HG02970 (cell line): ENCODE measurements around the gene ATG7.
"Not testable (repeated sequence)": the region's sequence is repeated elsewhere in the genome, so short reads cannot be mapped to it uniquely, and the experiment has no call there.

Experiments
- ATAC-seq: cut with Tn5 transposase; IDR thresholded peaks from one replicate; pipeline ENCODE4 v1.9.1; 2021; ENCODE audit warnings: mild to moderate bottlenecking, moderate library complexity, moderate number of reproducible peaks; ENCODE audit not compliant: unreplicated experiment, low FRiP score

ATG7 gene

DNA sequence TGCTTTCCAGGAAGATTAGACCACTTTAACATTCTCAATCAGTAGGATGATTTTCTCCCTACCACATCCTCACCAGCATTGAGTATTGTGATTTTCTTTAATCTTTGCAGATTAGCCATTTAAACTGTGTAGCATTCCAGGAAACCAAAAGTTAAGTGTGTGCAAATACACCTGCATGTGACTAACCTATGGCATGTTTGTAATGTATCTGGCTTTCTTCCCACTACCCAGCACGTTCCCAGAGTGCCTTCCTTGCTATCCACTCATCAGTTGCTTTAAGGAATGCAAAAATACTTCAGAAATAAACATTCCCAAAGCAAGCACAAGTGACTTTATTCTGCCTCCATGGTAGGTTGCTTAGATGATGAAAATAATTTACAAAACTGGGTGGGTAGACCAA is 74.2 kb downstream of the ATG7 start:
- no peak for ATAC-seq

- ATAC-seq = not testable (repeated sequence)
Measured at GRCh38 chr3:11348877-11349276, 76.7 kb downstream of the ATG7 start.

DNA sequence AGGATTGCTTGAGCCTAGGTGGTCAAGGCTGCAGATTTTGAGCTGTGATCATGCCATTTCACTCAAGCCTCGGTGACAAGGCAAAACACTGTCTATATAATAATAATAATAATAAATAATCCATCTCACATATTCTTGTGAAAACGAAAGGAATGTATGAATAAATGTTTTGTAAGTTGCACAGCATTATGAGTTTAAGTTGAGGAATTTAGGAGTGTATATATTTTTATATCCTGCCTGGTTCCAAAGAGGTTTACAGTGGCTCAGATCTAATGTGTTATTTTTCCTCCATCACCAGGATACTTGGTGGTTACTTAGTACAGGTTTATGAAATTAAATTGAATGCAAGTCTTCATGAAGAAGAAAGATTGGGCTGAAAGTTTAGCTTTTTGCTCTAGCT is 77.2 kb downstream of the ATG7 start:
- ATAC-seq = no peak

DNA sequence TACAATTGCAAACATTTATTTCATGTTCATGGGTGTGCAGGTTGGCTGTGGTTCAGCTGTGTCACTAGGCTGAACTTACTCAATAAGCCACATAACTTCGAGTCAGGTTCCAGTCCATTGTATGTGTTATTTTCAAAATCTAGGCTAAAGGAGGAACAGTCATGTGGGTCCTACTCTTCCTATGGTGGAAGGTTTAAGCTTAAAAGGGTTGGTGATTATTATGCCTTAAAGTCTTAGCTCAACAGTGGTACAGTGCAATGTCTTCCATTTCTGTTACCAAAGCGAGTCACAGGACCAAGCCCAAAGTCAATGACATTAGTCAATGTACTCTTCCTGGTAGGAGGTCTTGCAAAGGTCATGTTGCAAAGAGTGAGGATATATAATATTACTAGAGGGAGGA is 78.2 kb downstream of the ATG7 start:
- no peak for ATAC-seq

- ATAC-seq = no peak
Measured at GRCh38 chr3:11351451-11351850, 79.3 kb downstream of the ATG7 start.

DNA sequence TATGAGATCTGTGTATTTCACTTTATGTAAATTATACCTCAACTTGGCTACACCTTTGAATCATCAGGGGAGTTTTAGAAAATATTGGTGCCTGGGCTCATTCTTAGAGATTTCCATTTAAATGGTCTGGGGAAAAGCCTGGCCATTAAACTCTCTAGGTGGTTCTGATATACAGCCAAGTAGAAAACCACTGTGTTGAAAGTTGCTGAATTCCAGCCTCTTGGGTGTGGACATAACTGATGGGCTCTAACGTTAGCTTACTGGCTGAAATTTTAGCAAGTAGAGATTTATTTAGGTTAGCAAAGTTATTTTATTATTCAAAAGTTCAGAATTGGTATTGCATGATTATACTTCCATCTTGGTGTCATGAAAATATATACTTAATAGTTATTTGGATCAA is 84.1 kb downstream of the ATG7 start:
- no peak for ATAC-seq

DNA sequence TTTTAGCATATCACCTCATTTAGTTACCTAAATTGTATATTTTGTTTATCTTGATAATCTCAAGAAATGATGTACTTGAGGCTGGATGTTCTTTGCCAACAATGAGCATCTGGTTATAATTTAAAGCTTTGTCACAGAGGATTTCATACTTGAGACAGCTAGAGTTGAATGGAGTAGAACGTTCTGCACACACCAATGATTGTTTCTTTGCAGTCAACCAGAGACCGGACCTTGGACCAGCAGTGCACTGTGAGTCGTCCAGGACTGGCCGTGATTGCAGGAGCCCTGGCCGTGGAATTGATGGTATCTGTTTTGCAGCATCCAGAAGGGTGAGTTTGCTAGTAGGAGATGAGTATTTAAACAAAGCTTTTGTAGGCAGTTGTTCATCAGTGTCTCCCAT is 90.4 kb downstream of the ATG7 start:
- no peak for ATAC-seq

- ATAC-seq = no peak
Measured at GRCh38 chr3:11363715-11364114, 91.5 kb downstream of the ATG7 start.

GRCh38 chr3:11364181-11364580 is 92.0 kb downstream of the ATG7 start:
- no peak for ATAC-seq

DNA sequence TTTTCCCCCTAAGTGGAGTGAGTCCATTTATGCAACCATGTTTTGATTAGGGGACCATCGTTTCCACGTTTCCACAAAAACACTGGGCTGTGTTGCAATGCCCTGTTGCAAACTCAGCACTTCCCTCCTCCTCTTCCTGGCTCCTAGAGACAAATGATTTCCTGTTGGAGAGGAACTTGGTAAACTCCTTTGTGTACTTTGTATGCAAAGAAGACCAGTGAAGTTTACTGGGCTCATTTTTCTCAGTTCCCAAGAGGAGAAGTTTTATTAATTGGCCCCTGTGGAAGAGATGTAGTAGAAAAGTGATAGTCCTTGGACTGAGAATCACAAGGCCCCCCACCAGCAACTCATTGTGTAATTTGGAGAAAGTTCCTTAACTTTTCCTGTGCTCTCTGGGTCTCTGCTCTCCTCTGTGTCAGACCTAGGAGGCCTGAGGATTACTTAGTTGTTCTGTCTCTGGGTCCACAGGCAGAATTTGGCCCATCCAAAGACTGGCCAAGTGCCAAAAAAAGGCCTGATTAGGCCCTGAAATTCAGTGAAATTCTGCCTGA is 95.0 kb downstream of the ATG7 start:
- no peak for ATAC-seq

GRCh38 chr3:11370191-11370590 is 98.0 kb downstream of the ATG7 start:
- no peak for ATAC-seq

DNA sequence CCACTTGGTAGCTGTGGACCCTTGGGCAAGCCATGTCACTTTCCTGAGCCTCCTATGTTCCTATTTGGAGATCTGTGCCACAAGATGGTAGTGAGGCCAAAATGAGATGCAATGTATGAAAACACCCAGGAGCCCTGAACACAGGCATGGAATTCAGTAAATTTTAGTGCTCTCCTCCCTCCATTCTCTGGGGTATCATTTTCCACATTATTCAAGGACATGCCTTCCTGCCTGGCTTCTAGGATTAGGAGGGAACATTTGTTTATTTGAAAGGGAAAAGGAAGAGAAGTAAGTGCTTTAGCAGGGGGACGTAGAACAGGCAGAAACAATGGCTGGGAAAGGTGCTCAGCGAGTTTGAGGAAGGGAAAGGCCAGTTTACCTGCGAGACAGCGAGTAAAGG is 98.8 kb downstream of the ATG7 start:
- no peak for ATAC-seq

DNA sequence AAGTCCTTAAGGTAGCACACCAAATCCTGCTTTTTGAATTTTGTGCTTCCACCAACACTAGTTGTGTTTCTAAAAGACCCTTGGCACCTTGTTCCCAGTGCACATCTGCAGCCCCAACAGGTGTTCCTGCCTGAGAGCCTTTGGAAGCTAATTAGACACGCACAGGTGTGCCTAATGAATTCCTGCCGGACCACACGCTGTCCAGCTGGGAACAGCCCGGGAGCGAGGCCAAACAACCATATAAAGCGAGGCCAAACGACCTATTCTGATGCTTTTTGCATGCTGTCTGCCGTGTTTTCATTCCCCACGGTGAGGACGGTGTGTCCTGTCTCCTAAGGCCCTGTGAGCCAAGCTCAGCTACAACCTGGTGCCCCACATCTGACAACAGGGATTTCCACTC is 99.5 kb downstream of the ATG7 start:
- ATAC-seq = no peak

- ATAC-seq = no peak
Measured at GRCh38 chr3:11373235-11373634, 101.0 kb downstream of the ATG7 start.

GRCh38 chr3:11373654-11374053 is 101.5 kb downstream of the ATG7 start:
- ATAC-seq = no peak

- ATAC-seq = no peak
Measured at GRCh38 chr3:11375333-11376088, 103.3 kb downstream of the ATG7 start.

DNA sequence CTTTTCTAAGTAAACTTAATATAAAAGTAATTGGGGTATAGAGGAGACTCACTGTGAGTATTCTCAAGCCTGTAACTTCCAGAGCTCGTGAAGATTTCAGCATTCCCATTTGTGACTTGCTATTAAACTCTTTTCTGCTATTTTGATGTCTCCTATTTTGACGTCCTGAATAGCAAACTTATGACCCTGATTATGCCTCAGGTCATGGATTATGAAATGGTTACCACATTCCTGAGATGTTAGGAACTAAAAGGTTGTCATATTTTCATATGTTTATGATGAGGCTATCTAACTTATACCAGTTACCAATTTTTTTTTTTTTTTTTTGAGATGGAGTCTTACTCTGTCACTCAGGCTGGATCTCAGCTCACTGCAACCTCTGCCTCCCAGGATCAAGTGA is 105.5 kb downstream of the ATG7 start:
- ATAC-seq = no peak

DNA sequence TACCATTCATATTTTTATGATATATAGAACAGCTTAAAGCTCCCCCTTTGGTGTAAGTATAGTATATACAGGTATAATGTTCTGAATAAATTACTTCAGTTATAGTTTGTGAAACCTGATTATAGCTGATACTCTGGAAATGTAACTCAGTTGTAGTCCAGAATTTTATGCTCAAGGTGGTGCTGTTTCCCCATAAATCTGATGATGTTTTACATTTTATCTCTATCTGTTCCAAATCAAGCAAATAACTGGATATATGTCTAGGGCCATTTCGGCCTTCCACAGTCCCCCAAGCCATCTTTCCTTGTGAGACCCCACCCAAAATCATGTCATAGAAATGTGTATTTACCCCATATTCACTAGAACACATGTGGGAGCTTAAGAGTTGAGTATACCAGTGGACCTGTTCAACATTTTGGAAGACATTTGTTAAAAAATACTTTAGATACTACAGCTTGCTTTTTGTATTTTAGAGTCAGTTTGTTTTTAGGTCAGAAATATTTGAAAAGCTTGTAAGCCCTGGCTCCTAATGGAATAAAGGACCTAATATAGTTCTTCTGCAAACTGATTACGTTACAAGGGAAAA is 107.1 kb downstream of the ATG7 start:
- ATAC-seq = no peak

DNA sequence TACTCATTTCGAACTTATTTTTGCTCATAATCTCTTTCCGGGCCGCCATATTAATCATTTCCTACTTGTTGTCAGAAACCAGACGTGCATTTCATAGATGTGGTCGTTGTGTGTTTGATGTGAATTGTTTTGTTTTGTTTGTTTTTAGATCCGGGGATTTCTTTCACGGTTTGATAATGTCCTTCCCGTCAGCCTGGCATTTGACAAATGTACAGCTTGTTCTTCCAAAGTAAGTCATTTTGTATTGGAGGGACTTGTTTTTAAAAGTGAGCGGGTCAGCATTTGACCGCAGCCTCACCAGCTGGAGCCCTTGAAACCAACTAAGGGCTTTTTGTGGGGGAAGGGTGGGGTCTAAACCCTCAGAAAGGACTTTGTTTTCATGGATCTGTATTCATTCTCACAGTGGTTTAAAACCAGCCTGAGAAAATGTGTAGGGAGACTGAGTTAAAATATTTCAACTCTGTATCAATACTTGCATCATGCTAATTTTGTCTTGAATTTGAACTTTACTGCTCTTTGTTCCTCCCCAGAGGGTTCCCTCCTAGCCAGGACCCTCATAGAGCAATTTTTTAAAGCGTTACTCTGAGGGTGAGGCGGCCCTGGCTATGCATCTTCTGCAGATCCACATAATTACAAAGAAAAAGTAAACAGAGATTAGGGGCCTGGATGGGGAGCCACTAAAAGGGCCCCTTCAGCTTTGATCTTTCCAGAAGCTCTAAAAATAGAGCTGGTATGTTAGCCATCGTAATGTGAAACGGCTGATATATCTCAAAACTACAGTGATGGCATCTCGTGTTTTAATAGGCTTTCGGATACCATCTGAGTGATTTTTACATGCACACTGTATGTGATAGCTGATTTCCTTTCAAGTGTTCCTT is 107.9 kb downstream of the ATG7 start:
- ATAC-seq = no peak

GRCh38 chr3:11381141-11381540 is 108.9 kb downstream of the ATG7 start:
- ATAC-seq = no peak

DNA sequence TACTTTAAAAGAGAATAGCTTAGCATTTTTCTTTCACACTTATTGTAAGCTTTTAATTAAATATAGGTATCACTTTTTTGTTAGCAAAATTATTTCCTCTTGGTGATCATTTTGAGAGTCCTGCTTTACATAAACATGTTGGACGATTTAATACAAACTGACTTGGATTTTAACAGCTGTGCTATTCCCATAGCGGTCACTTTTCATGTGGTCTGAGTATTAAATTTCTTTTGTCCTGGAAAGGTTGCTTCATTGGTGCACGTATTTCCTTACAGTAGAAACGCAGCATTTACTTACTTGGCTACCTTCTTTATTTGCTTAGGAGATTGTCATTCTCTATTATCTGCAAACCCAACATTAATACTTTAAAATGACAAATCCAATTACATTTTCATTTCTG is 109.4 kb downstream of the ATG7 start:
- ATAC-seq = no peak
